Activated naive CD8-positive, alpha-beta T cell treated with anti-CD3 and anti-CD28 coated beads, Interleukin-2, amount 10 ng/mL, durations not matched to agents 7 days and 5 days (primary cell): ENCODE data around the gene TSPEAR. TPM values are rescaled to one million over a fixed set of nuclear protein-coding genes. Genes with fewer than 3 reads are reported as not detected.

Experiments
- ATAC-seq: fragments of 150-1000 bp; cut with Tn5 transposase; one replicate; pipeline ENCODE4 v1.10.0; 2021; ENCODE audit warnings: low read depth, moderate library complexity
- POLR2A ChIA-PET: fragments of 350-600 bp; sonication (Branson Sonifier 250); formaldehyde crosslinking; loops from one replicate; lab custom pipeline; 2021; ENCODE audit warnings: antibody characterized with exemption; lab: Charles Lee
- DNase-seq: peaks from one replicate; pipeline ENCODE4 v3.0.0; 2021
- H3K27ac Mint-ChIP-seq: one replicate; pipeline ENCODE4 v1.8.0; 2022; ENCODE audit warnings: mild to moderate bottlenecking, mixed read lengths
- H3K27me3 Mint-ChIP-seq: one replicate; pipeline ENCODE4 v1.8.0; 2022; ENCODE audit warnings: mild to moderate bottlenecking, moderate library complexity, mixed read lengths
- H3K36me3 Mint-ChIP-seq: one replicate; pipeline ENCODE4 v1.8.0; 2021; ENCODE audit warnings: mild to moderate bottlenecking, mixed read lengths
- H3K4me1 Mint-ChIP-seq: one replicate; pipeline ENCODE4 v1.8.0; 2021; ENCODE audit warnings: mixed read lengths
- H3K4me3 Mint-ChIP-seq: one replicate; pipeline ENCODE4 v1.8.0; 2022; ENCODE audit warnings: mild to moderate bottlenecking, moderate library complexity, mixed read lengths
- H3K9me3 Mint-ChIP-seq: one replicate; pipeline ENCODE4 v1.8.0; 2021; ENCODE audit warnings: mixed read lengths
- total RNA-seq, 2 experiments: library from RNA; stranded (reverse); gene quantifications; one replicate each; pipeline ENCODE4 v1.2.3, GENCODE V29; 2021

TSPEAR gene
- total RNA-seq, 2 experiments from 2014 or later, result not detected

- DNase-seq, result peak; percentile 44
- peaks cover 3% of the 10 kb centered on the region for H3K4me1 Mint-ChIP-seq
- peaks cover 5% of the 10 kb centered on the region for H3K36me3 Mint-ChIP-seq
- H3K27ac Mint-ChIP-seq, result no peak overlapping the region
- H3K9me3 Mint-ChIP-seq, result peaks cover 4% of the 10 kb centered on the region
- no peak overlapping the region for H3K4me3 Mint-ChIP-seq
- POLR2A ChIA-PET, result no interaction called here
- H3K27me3 Mint-ChIP-seq, result peaks cover 87% of the 10 kb centered on the region
- ATAC-seq, result peak; percentile 36
These were observed 1.7 kb downstream of the TSPEAR start for GRCh38 chr21:44709426-44710293.

- Mint-ChIP-seq H3K4me3 (no peak overlapping the region), H3K27ac (no peak overlapping the region), H3K36me3 (peaks cover 5% of the 10 kb centered on the region), H3K4me1 (peaks cover 3% of the 10 kb centered on the region), H3K27me3 (peaks cover 87% of the 10 kb centered on the region), H3K9me3 (peaks cover 4% of the 10 kb centered on the region)
- POLR2A ChIA-PET, result no interaction called here
- ATAC-seq, result no peak
- DNase-seq, result no peak
These were observed 2.4 kb downstream of the TSPEAR start for GRCh38 chr21:44708866-44709425.

GRCh38 chr21:44708213-44708865 lies 3.0 kb downstream of the TSPEAR start:
- POLR2A ChIA-PET, result no interaction called here
- Mint-ChIP-seq H3K36me3 (peaks cover 5% of the 10 kb centered on the region), H3K4me3 (no peak overlapping the region)

GRCh38 chr21:44706706-44707581 lies 4.4 kb downstream of the TSPEAR start:
- H3K36me3 Mint-ChIP-seq, result peaks cover 5% of the 10 kb centered on the region
- no peak for ATAC-seq
- H3K9me3 Mint-ChIP-seq, result peaks cover 4% of the 10 kb centered on the region
- H3K27ac Mint-ChIP-seq, result no peak overlapping the region
- H3K4me1 Mint-ChIP-seq, result peaks cover 3% of the 10 kb centered on the region
- no peak for DNase-seq
- H3K27me3 Mint-ChIP-seq, result peaks cover 77% of the 10 kb centered on the region
- POLR2A ChIA-PET, result no interaction called here
- no peak overlapping the region for H3K4me3 Mint-ChIP-seq

More at GRCh38 chr21:44708213-44708865, 3.0 kb downstream of the TSPEAR start:
- Mint-ChIP-seq H3K4me1 (peaks cover 3% of the 10 kb centered on the region), H3K27ac (no peak overlapping the region), H3K9me3 (peaks cover 4% of the 10 kb centered on the region), H3K27me3 (peaks cover 83% of the 10 kb centered on the region)
- ATAC-seq, result no peak
- no peak for DNase-seq

- Mint-ChIP-seq H3K27me3 (peaks cover 80% of the 10 kb centered on the region), H3K4me3 (no peak overlapping the region), H3K4me1 (peaks cover 3% of the 10 kb centered on the region), H3K9me3 (peaks cover 4% of the 10 kb centered on the region), H3K27ac (peak overlapping the region; percentile 45), H3K36me3 (peaks cover 5% of the 10 kb centered on the region)
- ATAC-seq, result no peak
- POLR2A ChIA-PET, result no interaction called here
- no peak for DNase-seq
These were observed 5.2 kb downstream of the TSPEAR start for GRCh38 chr21:44706026-44706705.

GRCh38 chr21:44704636-44705001 lies 6.8 kb downstream of the TSPEAR start:
- Mint-ChIP-seq H3K27me3 (peaks cover 74% of the 10 kb centered on the region), H3K36me3 (peaks cover 5% of the 10 kb centered on the region), H3K9me3 (peaks cover 4% of the 10 kb centered on the region), H3K4me1 (no peaks in the 10 kb centered on the region), H3K4me3 (no peak overlapping the region), H3K27ac (no peak overlapping the region)
- DNase-seq (no peak), ATAC-seq (no peak)
- POLR2A ChIA-PET, result no interaction called here

GRCh38 chr21:44703731-44704635 lies 7.4 kb downstream of the TSPEAR start:
- Mint-ChIP-seq H3K4me3 (no peak overlapping the region), H3K27me3 (peaks cover 70% of the 10 kb centered on the region), H3K9me3 (peaks cover 4% of the 10 kb centered on the region), H3K36me3 (peaks cover 5% of the 10 kb centered on the region), H3K27ac (no peak overlapping the region), H3K4me1 (no peaks in the 10 kb centered on the region)
- POLR2A ChIA-PET, result no interaction called here
- no peak for ATAC-seq
- DNase-seq, result no peak

GRCh38 chr21:44702973-44703730 lies 8.2 kb downstream of the TSPEAR start:
- Mint-ChIP-seq H3K27ac (no peak overlapping the region), H3K4me3 (no peak overlapping the region), H3K36me3 (peaks cover 5% of the 10 kb centered on the region), H3K4me1 (no peaks in the 10 kb centered on the region), H3K9me3 (peaks cover 4% of the 10 kb centered on the region), H3K27me3 (peaks cover 70% of the 10 kb centered on the region)
- DNase-seq (no peak), ATAC-seq (no peak)
- POLR2A ChIA-PET, result no interaction called here

GRCh38 chr21:44702111-44702972 lies 9.0 kb downstream of the TSPEAR start:
- Mint-ChIP-seq H3K9me3 (peaks cover 4% of the 10 kb centered on the region), H3K4me3 (no peak overlapping the region), H3K4me1 (no peaks in the 10 kb centered on the region), H3K36me3 (peaks cover 5% of the 10 kb centered on the region), H3K27me3 (peaks cover 70% of the 10 kb centered on the region), H3K27ac (no peak overlapping the region)
- no peak for DNase-seq
- no peak for ATAC-seq
- POLR2A ChIA-PET, result no interaction called here

GRCh38 chr21:44701541-44701940 lies 9.8 kb downstream of the TSPEAR start:
- no peak for ATAC-seq
- H3K36me3 Mint-ChIP-seq, result peaks cover 5% of the 10 kb centered on the region
- H3K4me1 Mint-ChIP-seq, result no peaks in the 10 kb centered on the region
- POLR2A ChIA-PET, result no interaction called here
- H3K9me3 Mint-ChIP-seq, result peaks cover 4% of the 10 kb centered on the region
- peaks cover 71% of the 10 kb centered on the region for H3K27me3 Mint-ChIP-seq
- no peak overlapping the region for H3K27ac Mint-ChIP-seq
- DNase-seq, result no peak
- H3K4me3 Mint-ChIP-seq, result no peak overlapping the region

GRCh38 chr21:44701023-44701400 lies 10.4 kb downstream of the TSPEAR start:
- POLR2A ChIA-PET, result no interaction called here
- ATAC-seq, result no peak
- Mint-ChIP-seq H3K36me3 (peaks cover 3% of the 10 kb centered on the region), H3K9me3 (peaks cover 4% of the 10 kb centered on the region), H3K4me3 (no peak overlapping the region), H3K27ac (no peak overlapping the region), H3K4me1 (no peaks in the 10 kb centered on the region), H3K27me3 (peaks cover 68% of the 10 kb centered on the region)
- DNase-seq, result no peak
